ENCODE results near the gene LACTBL1.

- TF ChIP-seq USF2 (IDR thresholded peaks at IDR 0.05; ENCODE audit: low read depth, low read length): no peak
- no peak for TF ChIP-seq CTCF (conservative IDR thresholded peaks at IDR 0.05; ENCODE audit: low read depth, low read length)
- no peak for TF ChIP-seq SMC3 (IDR thresholded peaks at IDR 0.05; ENCODE audit: low read depth, low read length)
- no peak for TF ChIP-seq NFE2L2 (IDR thresholded peaks at IDR 0.05; ENCODE audit: low read depth, low read length)
- no peak for TF ChIP-seq MAZ (IDR thresholded peaks at IDR 0.05; ENCODE audit: borderline replicate concordance, low read depth, low read length)
- TF ChIP-seq POLR2A (IDR thresholded peaks at IDR 0.05; ENCODE audit: low read depth, low read length): no peak
- TF ChIP-seq MXI1 (IDR thresholded peaks at IDR 0.05; ENCODE audit: borderline replicate concordance, low read depth, low read length): no peak
- TF ChIP-seq BHLHE40 (IDR thresholded peaks at IDR 0.05; ENCODE audit: low read depth, low read length): no peak
- no peak for TF ChIP-seq RAD21 (IDR thresholded peaks at IDR 0.05; ENCODE audit: low read length)
- no peak for TF ChIP-seq CHD1 (IDR thresholded peaks at IDR 0.05; ENCODE audit: low read depth, low read length)
- TF ChIP-seq RCOR1 (IDR thresholded peaks at IDR 0.05; ENCODE audit: insufficient replicate concordance, low read length): no peak
These were observed 14.1 kb downstream of the LACTBL1 start for GRCh38 chr1:22958556-22958955.
